ENCODE data around the gene LDB3. TPM values are rescaled to one million over a fixed set of nuclear protein-coding genes. Genes with fewer than 3 reads are reported as not detected.
"Not testable (repeated sequence)": the region's sequence is repeated elsewhere in the genome, so short reads cannot be mapped to it uniquely, and the experiment has no call there.

The LDB3 gene
- total RNA-seq, 2 donors from 2014 or later = 27.9 to 29.3 TPM

DNA sequence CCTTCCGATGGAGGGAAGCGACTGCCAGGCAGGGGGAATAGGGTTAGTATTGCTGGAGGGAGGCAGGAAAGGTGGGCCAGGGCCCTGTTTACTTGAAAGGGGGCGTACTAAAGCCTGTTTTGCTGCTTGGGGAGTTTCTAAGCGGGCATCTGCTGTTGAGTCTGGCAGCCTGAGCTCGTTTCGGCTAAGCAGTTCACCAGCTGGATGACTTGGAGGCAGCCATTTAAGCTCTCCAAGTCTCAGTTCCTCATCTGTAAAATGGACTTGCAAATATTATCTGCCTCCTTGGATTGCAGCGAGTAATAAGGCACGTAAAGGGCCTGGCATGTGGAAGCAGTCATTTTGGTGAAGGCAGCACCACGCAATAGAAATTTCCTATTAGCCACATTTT, 44.0 kb downstream of the LDB3 start:
- intact Hi-C loops (cut with DNase I) = loop anchor here in 1 of 2 donors (5.0 kb wide), 2 partner anchors 45 to 190 kb away; partner anchors contain the start of gene BMPR1A
- no peak for DNase-seq (ENCODE audit: low spot score)

GRCh38 chr10:86715156-86715795, 47.0 kb downstream of the LDB3 start:
- intact Hi-C loops (cut with DNase I) = no loop called here
- DNase-seq (ENCODE audit: low spot score) = no peak

GRCh38 chr10:86715836-86716235, 47.5 kb downstream of the LDB3 start:
- intact Hi-C loops (cut with DNase I) = no loop called here
- DNase-seq (ENCODE audit: low spot score) = peak; percentile 19

DNA sequence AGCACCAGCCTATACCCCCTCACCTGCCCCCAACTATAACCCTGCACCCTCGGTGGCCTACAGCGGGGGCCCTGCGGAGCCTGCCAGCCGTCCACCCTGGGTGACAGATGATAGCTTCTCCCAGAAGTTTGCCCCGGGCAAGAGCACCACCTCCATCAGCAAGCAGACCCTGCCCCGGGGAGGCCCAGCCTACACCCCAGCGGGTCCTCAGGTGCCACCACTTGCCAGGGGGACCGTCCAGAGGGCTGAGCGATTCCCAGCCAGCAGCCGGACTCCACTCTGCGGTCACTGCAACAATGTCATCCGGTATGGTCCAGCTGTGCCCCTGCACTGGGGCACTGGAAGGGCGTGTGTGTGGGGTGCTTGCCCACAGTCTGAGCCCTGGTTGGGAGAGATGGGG, 48.2 kb downstream of the LDB3 start:
- intact Hi-C loops (cut with DNase I) = no loop called here
- peak; percentile 77 for DNase-seq (ENCODE audit: low spot score)

GRCh38 chr10:86718556-86718955, 50.2 kb downstream of the LDB3 start:
- intact Hi-C loops (cut with DNase I) = no loop called here
- peak; percentile 31 for DNase-seq (ENCODE audit: low spot score)

- intact Hi-C loops (cut with DNase I) = no loop called here
- DNase-seq (ENCODE audit: low spot score) = no peak
These were observed 52.9 kb downstream of the LDB3 start for GRCh38 chr10:86721232-86721631.

GRCh38 chr10:86723009-86723408, 54.7 kb downstream of the LDB3 start:
- no peak for DNase-seq (ENCODE audit: low spot score)
- intact Hi-C loops (cut with DNase I) = no loop called here

DNA sequence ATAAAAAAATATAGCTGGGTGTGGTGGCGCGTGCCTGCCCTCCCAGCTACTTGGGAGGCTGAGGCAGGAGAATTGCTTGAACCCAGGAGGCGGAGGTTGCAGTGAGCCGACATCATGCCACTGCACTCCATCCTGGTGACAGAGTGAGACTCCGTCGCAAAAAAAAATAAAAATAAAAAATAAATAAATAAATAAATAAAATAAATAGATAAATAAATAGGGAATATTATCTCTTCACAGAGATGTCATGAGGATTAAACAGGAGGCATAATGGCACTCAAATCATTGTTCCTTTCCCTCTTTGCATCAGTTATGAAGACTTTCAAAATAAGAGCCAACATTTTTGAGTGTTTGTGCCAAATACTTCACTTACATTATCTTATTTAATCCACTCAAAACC, 56.1 kb downstream of the LDB3 start:
- intact Hi-C loops (cut with DNase I) = no loop called here
- no peak for DNase-seq (ENCODE audit: low spot score)

- intact Hi-C loops (cut with DNase I) = no loop called here
- no peak for DNase-seq (ENCODE audit: low spot score)
These were observed 57.8 kb downstream of the LDB3 start for GRCh38 chr10:86725980-86726676.

DNA sequence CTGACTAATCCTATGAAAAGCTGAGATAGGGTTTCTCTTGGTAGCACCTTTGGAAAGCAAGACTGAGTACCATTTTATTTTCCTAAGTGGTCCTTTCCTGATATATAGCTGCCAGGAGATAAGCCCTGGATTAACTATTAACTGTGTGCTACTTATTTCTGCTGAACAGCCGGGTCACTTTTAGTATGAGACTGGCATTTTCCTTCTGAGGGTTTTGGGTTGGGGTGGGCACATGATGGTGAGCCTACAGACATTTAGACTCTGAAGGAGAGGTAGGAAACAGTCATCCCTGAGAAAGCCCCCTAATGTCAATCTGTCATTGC, 58.3 kb downstream of the LDB3 start:
- DNase-seq (ENCODE audit: low spot score) = no peak
- intact Hi-C loops (cut with DNase I) = no loop called here

- DNase-seq (ENCODE audit: low spot score) = no peak
- intact Hi-C loops (cut with DNase I) = no loop called here
These were observed 59.2 kb downstream of the LDB3 start for GRCh38 chr10:86727470-86727869.

DNA sequence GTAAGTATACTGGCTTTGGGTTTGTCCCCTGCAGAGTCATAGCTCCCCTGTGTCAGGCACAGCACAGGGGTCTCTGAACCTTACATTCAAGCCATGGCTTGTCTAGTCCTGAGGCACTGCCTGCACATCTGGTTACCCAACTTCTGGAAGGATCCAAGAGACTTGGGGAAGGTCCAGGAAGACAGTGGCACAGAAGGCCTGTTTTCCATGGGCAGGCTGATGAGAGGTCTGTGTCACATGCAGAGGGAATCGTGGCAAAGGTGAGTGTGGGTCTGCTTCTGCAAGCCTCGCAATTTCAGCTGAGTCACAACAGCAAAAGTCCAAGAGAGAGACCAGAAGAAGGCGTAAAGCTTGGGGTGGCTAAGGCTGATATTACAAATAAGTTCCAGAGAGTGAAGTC, 59.7 kb downstream of the LDB3 start:
- no peak for DNase-seq (ENCODE audit: low spot score)
- intact Hi-C loops (cut with DNase I) = no loop called here

GRCh38 chr10:86729677-86730076, 61.4 kb downstream of the LDB3 start:
- intact Hi-C loops (cut with DNase I) = no loop called here
- DNase-seq (ENCODE audit: low spot score) = no peak

DNA sequence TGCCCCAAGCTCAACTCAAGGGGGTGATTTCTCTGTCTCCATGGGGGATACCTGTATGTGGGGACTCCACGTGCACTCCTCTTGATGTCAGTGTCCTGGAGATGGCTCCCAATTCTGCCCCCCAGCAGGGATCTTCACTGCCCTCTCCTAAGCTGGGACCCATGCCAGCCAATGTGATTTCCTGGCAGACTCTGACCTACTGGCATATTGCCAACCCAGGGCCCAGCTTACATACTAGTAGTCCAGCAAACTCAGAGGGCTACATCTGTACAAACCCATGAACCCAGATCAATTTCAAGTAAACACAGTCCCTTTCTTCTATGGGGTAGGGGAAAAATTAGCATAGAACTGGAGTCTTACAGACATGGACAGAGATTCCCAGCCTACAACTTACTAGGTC, 61.9 kb downstream of the LDB3 start:
- intact Hi-C loops (cut with DNase I) = no loop called here
- DNase-seq (ENCODE audit: low spot score) = no peak

- DNase-seq (ENCODE audit: low spot score) = no peak
- intact Hi-C loops (cut with DNase I) = no loop called here
These were observed 64.5 kb downstream of the LDB3 start for GRCh38 chr10:86732771-86733170.

GRCh38 chr10:86733260-86733671, 65.0 kb downstream of the LDB3 start:
- intact Hi-C loops (cut with DNase I) = no loop called here
- no peak for DNase-seq (ENCODE audit: low spot score)

DNA sequence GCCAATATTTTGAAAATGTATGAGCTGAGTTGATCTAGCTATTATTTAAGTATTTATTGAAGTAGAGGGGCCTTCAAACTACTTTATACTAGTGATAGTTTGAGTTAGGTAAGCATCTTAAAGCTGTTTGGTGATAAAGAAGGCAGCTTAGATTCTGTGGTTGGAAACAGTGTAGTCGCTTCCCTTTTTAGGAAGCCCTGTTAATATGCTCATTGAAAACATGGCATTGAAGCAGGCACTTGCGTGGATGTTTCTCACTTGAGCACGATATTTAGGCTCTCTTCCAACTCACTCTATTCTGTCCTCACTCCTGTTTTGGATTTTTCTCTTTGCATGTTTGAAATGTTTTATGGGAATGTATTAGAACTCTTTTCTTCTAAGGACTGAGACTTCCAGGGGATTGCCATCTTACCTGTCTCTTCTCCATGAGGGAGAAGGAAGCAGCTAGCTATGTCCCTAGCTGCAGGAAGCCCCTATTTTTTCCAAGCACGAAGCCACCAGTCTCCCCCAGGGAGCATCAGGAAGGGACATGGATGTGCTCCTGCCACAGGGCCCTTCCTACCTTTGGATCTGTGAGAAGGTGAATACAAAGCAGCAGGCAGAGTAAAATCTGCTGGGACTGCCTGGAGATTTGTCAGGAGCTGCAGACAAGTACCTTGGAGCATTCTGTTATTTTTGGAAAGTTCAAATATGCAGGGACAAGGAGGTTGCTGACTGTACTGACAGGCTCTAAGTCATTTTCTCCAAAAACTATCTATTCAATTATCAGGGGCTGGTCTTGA, 66.1 kb downstream of the LDB3 start:
- no peak for DNase-seq (ENCODE audit: low spot score)
- intact Hi-C loops (cut with DNase I) = no loop called here

GRCh38 chr10:86735278-86735677, 67.0 kb downstream of the LDB3 start:
- intact Hi-C loops (cut with DNase I); DNase-seq (ENCODE audit: low spot score): not testable (repeated sequence)

GRCh38 chr10:86742230-86742629, 73.9 kb downstream of the LDB3 start:
- intact Hi-C loops (cut with DNase I) = no loop called here
- DNase-seq (ENCODE audit: low spot score) = no peak

GRCh38 chr10:86744067-86744725, 75.9 kb downstream of the LDB3 start:
- intact Hi-C loops (cut with DNase I) = no loop called here
- no peak for DNase-seq (ENCODE audit: low spot score)

Data from posterior vena cava (tissue), 2 donors.